Adrenal gland (tissue), 5 donors: ENCODE data around the gene B3GNT8.

Experiments used
- CTCF ChIP-seq, 6 experiments: fragments of 450-650 bp in 4 of 6; fragments of 200-600 bp in 2 of 6; sonication (generic) in 1 of 6; IDR thresholded peaks; 1 replicate in 5 of 6; 2 replicates in 1 of 6; pipeline versions ENCODE4 v1.5.1 to v1.8.0; 2016 to 2021; ENCODE audit warnings: antibody characterized with exemption in 6 of 6, mild to moderate bottlenecking in 2 of 6, moderate library complexity in 1 of 6
- POLR2A ChIP-seq, 2 donors: fragments of 450-650 bp; IDR thresholded peaks; one replicate each; pipeline ENCODE4 v1.6.1; 2017; ENCODE audit warnings: antibody characterized with exemption in 2 of 2, mild to moderate bottlenecking in 2 of 2, moderate library complexity in 1 of 2
- donor health status: DM: no; HTN: no; CAD: no.

GRCh38 chr19:41409288-41409687 is 17.9 kb downstream of the B3GNT8 start:
- TF ChIP-seq POLR2A (IDR thresholded peaks at IDR 0.05) = peak in 1 of 2 donors; percentile 73
- no peak for TF ChIP-seq CTCF (IDR thresholded peaks at IDR 0.05)
